Endodermal cell (in vitro differentiated cells): ENCODE measurements around the gene LRRC26. TPM values are rescaled to one million over a fixed set of nuclear protein-coding genes. Genes with fewer than 3 reads are reported as not detected.
A peak's percentile ranks its signal among the peaks of the same experiment; 100 is the strongest.
"Not testable (repeated sequence)": the region's sequence is repeated elsewhere in the genome, so short reads cannot be mapped to it uniquely, and the experiment has no call there.

Source experiments
- DNase-seq: peaks from one replicate; pipeline ENCODE4 v3.0.0-alpha.2; 2017
- H3K27ac ChIP-seq: 2 replicates; pipeline ENCODE4 v1.5.1; 2013; ENCODE audit warnings: mild to moderate bottlenecking, low read depth, low read length, moderate library complexity
- H3K27me3 ChIP-seq: 2 replicates; pipeline ENCODE4 v1.6.1; 2013; ENCODE audit warnings: mild to moderate bottlenecking, low read length, moderate library complexity; ENCODE audit not compliant: insufficient read depth, control insufficient read depth, poor library complexity, severe bottlenecking
- H3K36me3 ChIP-seq: 2 replicates; pipeline ENCODE4 v1.7.0; 2013; ENCODE audit warnings: mild to moderate bottlenecking, low read length, moderate library complexity; ENCODE audit not compliant: control insufficient read depth, insufficient read depth
- H3K4me1 ChIP-seq: one replicate; pipeline ENCODE4 v1.7.0; 2013; ENCODE audit warnings: low read length; ENCODE audit not compliant: control insufficient read depth, insufficient read depth
- H3K4me3 ChIP-seq: 2 replicates; pipeline ENCODE4 v1.5.1; 2013; ENCODE audit warnings: mild to moderate bottlenecking, low read length, moderate library complexity
- H3K9ac ChIP-seq: 2 replicates; pipeline ENCODE4 v1.6.1; 2013; ENCODE audit warnings: mild to moderate bottlenecking, low read length, moderate library complexity; ENCODE audit not compliant: poor library complexity, severe bottlenecking; ENCODE audit errors: extremely low read depth
- H3K9me3 ChIP-seq: 2 replicates; pipeline ENCODE4 v1.6.1; 2013; ENCODE audit warnings: mild to moderate bottlenecking, low read length, moderate library complexity; ENCODE audit not compliant: control insufficient read depth
- H3K27ac Mint-ChIP-seq: 2 replicates; pipeline ENCODE4 v1.8.0; 2020; ENCODE audit warnings: mixed read lengths
- H3K27me3 Mint-ChIP-seq: 2 replicates; pipeline ENCODE4 v1.8.0; 2021; ENCODE audit warnings: mild to moderate bottlenecking, mixed read lengths; ENCODE audit not compliant: insufficient read depth
- H3K36me3 Mint-ChIP-seq: 2 replicates; pipeline ENCODE4 v1.8.0; 2020; ENCODE audit warnings: low read depth, mixed read lengths
- H3K4me1 Mint-ChIP-seq: 2 replicates; pipeline ENCODE4 v1.8.0; 2020; ENCODE audit warnings: mixed read lengths
- H3K4me3 Mint-ChIP-seq: 2 replicates; pipeline ENCODE4 v1.8.0; 2020; ENCODE audit warnings: mild to moderate bottlenecking, moderate library complexity, mixed read lengths
- H3K9me3 Mint-ChIP-seq: 2 replicates; pipeline ENCODE4 v1.8.0; 2020; ENCODE audit warnings: mild to moderate bottlenecking, mixed read lengths
- CTCF ChIP-seq: fragments of 200-600 bp; sonication (generic); conservative IDR thresholded peaks from 2 replicates; pipeline ENCODE4 v1.5.0; 2021; ENCODE audit warnings: antibody characterized with exemption, mild to moderate bottlenecking
- WGBS, 2 experiments: methylation state at CpG; one replicate each; pipeline versions ENCODE4 v1.1.5 to v1.1.7; 2013; ENCODE audit warnings: missing lambda C conversion rate in 2 of 2, mixed read lengths in 1 of 2; ENCODE audit not compliant: insufficient coverage in 1 of 2, insufficient read length in 1 of 2; 5-methylcytosine and 5-hydroxymethylcytosine counted together
- total RNA-seq, 2 donors: library from RNA; stranded (reverse); fragmentation: NEBNext Ultra II Directional in 1 of 2; extraction: Animal tissue kit (Norgen Biotek cat#: 25700) in 1 of 2; gene quantifications; 2 replicates in 1 of 2; 3 replicates in 1 of 2; pipeline ENCODE4 v1.2.1, GENCODE V29; 2021

The LRRC26 gene
- total RNA-seq, 2 donors from 2014 or later: 0.53 TPM; not detected in 1

DNA sequence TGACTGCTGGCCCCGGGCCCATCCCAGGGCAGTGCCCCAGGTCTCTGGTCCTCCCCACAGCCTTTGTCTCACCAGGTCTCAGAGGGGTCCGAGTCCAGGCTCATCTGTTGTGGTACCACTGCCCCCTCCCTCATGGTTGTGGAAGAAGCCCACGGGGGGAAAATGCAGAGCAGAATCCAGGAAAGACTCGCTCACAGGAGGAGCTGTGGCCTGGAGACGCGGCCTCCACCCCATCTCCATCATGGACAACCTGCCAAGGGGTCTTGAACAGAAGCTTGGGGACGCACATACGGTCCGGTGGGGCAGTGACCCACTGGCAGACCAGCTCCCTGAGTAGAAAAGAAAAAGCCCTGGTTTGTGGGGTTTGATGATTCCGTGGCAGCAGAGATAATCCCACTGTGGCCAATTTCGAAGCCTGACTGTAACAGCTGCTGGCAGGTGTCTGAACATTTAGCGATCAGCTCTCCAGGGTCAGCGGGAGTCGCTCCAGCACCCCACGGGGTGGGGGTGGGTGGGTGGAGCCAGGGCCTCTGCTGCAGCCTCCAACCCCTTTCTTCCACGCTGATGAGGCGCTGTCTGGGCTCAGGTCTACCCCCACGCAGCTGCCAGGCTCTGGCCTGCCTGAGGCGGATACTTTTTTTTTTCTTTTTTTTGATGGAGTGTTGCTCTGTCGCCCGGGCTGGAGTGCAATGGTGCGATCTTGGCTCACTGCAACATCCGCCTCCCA is 32.8 kb downstream of the LRRC26 start:
- DNase-seq: peak; percentile 31
- H3K4me3 ChIP-seq: no peak overlapping the region
- H3K9me3 ChIP-seq: no peaks in the 10 kb centered on the region
- H3K9me3 Mint-ChIP-seq: no peaks in the 10 kb centered on the region
- no peaks in the 10 kb centered on the region for H3K36me3 ChIP-seq
- H3K27me3 Mint-ChIP-seq: peaks cover 83% of the 10 kb centered on the region
- no peaks in the 10 kb centered on the region for H3K4me1 Mint-ChIP-seq
- peaks cover 90% of the 10 kb centered on the region for H3K27me3 ChIP-seq
- H3K27ac ChIP-seq: no peak overlapping the region
- no peak overlapping the region for H3K4me3 Mint-ChIP-seq
- no peaks in the 10 kb centered on the region for H3K36me3 Mint-ChIP-seq
- no peak for TF ChIP-seq CTCF
- H3K9ac ChIP-seq: no peak overlapping the region
- no peak overlapping the region for H3K27ac Mint-ChIP-seq
- H3K4me1 ChIP-seq: no peaks in the 10 kb centered on the region
- 80% methylated on average over 15 to 23 of the region's 23 CpGs for WGBS, 2 experiments

DNA sequence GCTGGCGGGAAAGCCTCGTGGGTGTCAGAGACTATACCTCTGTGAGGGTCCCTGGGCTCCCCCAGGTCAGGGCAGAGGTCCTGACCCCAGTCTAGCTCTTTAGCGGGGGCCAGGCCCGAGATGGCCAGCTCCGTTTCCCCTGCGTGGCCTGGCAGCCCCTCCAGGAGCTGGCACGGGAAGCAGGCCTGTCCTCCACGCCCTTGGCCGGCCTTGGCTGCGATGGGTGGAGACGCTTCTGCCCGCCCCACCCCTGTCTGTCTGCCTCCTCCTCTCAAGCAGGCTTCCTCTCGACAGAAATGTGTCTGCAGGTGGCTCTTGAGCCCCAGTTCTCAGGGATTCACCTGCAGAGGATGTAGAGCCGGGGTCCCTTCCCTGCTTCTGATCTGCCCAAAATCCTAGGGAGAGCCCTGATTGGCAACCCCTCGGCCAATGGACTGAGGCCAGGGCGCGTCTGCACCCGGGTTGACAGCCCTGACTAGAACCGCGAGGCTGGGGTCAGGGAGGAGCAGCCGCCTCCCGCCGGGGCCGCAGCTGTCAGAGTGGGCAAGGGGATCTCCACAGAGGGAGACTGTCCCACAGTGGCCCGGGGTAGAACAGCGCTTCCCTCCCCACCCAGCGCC is 33.5 kb downstream of the LRRC26 start:
- no peak for TF ChIP-seq CTCF
- no peak overlapping the region for H3K27ac Mint-ChIP-seq
- H3K4me1 Mint-ChIP-seq: no peaks in the 10 kb centered on the region
- H3K27ac ChIP-seq: no peak overlapping the region
- 44 to 53% methylated on average over 22 to 27 of the region's 27 CpGs for WGBS, 2 experiments
- no peaks in the 10 kb centered on the region for H3K36me3 Mint-ChIP-seq
- H3K36me3 ChIP-seq: no peaks in the 10 kb centered on the region
- H3K9ac ChIP-seq: no peak overlapping the region
- H3K4me3 Mint-ChIP-seq: no peak overlapping the region
- peak; percentile 60 for DNase-seq
- H3K9me3 ChIP-seq: no peaks in the 10 kb centered on the region
- H3K4me1 ChIP-seq: no peaks in the 10 kb centered on the region
- peaks cover 83% of the 10 kb centered on the region for H3K27me3 ChIP-seq
- H3K27me3 Mint-ChIP-seq: peaks cover 78% of the 10 kb centered on the region
- H3K4me3 ChIP-seq: no peak overlapping the region
- H3K9me3 Mint-ChIP-seq: no peaks in the 10 kb centered on the region

DNA sequence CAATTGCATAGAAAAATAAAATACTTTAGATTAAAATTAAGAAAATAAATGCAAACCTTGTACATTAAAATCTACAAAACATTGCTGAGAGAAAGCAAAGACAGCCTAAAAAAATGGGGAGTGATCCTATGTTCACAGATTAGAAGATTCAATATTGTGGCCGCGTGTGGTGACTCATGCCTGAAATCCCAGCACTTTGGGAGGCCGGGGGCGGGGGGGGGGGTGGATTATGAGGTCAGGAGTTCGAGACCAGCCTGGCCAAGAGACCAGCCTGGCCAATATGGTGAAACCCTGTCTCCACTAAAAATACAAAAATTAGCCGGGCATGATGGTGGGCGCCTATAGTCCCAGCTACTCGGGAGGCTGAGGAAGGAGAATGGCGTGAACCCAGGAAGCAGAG is 34.7 kb downstream of the LRRC26 start:
- not testable (repeated sequence) for H3K9me3 Mint-ChIP-seq, H3K36me3 Mint-ChIP-seq, H3K27ac ChIP-seq, H3K9ac ChIP-seq, DNase-seq, H3K4me1 ChIP-seq, H3K9me3 ChIP-seq, H3K36me3 ChIP-seq, H3K4me3 ChIP-seq, H3K4me3 Mint-ChIP-seq, H3K27ac Mint-ChIP-seq, H3K4me1 Mint-ChIP-seq
- peaks cover 71% of the 10 kb centered on the region for H3K27me3 ChIP-seq
- WGBS, 2 experiments: 80 to 82% methylated on average over 4 to 9 of the region's 9 CpGs
- H3K27me3 Mint-ChIP-seq: peaks cover 73% of the 10 kb centered on the region
